Right lobe of liver (tissue), 6 donors: Measurements from ENCODE around the gene PTPN4. TPM values are rescaled to one million over a fixed set of nuclear protein-coding genes. Genes with fewer than 3 reads are reported as not detected.

Source experiments
- ATAC-seq, 4 donors: fragments of 200-7000 bp; cut with Tn5 transposase; one replicate each; pipeline ENCODE4 v1.9.1; 2020; ENCODE audit warnings: mild to moderate bottlenecking in 4 of 4, moderate library complexity in 4 of 4
- DNase-seq, 3 donors: peaks; one replicate each; pipeline ENCODE4 v3.0.0-alpha.2; 2020
- H3K27ac ChIP-seq, 3 donors: fragments of 200-600 bp; one replicate each; pipeline ENCODE4 v1.8.0; 2022
- H3K27me3 ChIP-seq, 2 donors: fragments of 200-600 bp; one replicate each; pipeline ENCODE4 v1.8.0; 2022
- H3K36me3 ChIP-seq, 4 donors: fragments of 200-600 bp; sonication (generic) in 1 of 4; one replicate each; pipeline versions ENCODE4 v1.5.1 to v1.8.0; 2017 to 2022; ENCODE audit warnings: control low read depth in 1 of 4
- H3K4me1 ChIP-seq, 4 donors: fragments of 200-600 bp; sonication (generic) in 1 of 4; one replicate each; pipeline versions ENCODE4 v1.5.1 to v1.8.0; 2017 to 2022; ENCODE audit warnings: control low read depth in 1 of 4
- H3K4me3 ChIP-seq, 3 donors: fragments of 200-600 bp; one replicate each; pipeline ENCODE4 v1.8.0; 2022
- H3K9me3 ChIP-seq, 4 donors: fragments of 200-600 bp; sonication (generic) in 1 of 4; one replicate each; pipeline versions ENCODE4 v1.5.1 to v1.8.0; 2017 to 2022; ENCODE audit warnings: control low read depth in 1 of 4
- CTCF ChIP-seq, 4 donors: fragments of 200-600 bp in 3 of 4; fragments of 450-650 bp in 1 of 4; IDR thresholded peaks; one replicate each; pipeline versions ENCODE4 v1.5.1 to v1.8.0; 2016 to 2022; ENCODE audit warnings: antibody characterized with exemption in 4 of 4, mild to moderate bottlenecking in 2 of 4
- POLR2A ChIP-seq: fragments of 450-650 bp; IDR thresholded peaks from one replicate; pipeline ENCODE4 v1.6.1; 2017; ENCODE audit warnings: antibody characterized with exemption, mild to moderate bottlenecking
- WGBS: methylation state at CpG from one replicate; pipeline ENCODE4 v1.1.6; 2018; ENCODE audit warnings: low coverage, low lambda C conversion rate; ENCODE audit not compliant: insufficient coverage; ENCODE audit errors: missing lambda C conversion rate; 5-methylcytosine and 5-hydroxymethylcytosine counted together
- intact Hi-C, 2 donors: fragments of 100-400 bp; cut with DNase I; formaldehyde crosslinking; loops; one replicate each; pipeline versions ENCODE4 v1.11.2 to v1.14.1; 2022
- total RNA-seq, 6 experiments: library from RNA; depleted of rRNA in 2 of 6; stranded (reverse); fragments of >200 nt in 2 of 6; fragmentation: NEBNext Ultra II Directional in 3 of 6; extraction: Animal tissue kit (Norgen Biotek cat#: 25700) in 3 of 6; gene quantifications; one replicate each; pipeline versions ENCODE4 v1.1.0 to v1.2.4, GENCODE V29; 2016 to 2023
- donor health status: DM: no; HTN: yes; CAD: no.
- donor health status: DM: no; HTN: no; CAD: no.
- donor health status: DM: no; HTN: no; CAD: no.
- donor health status: DM: no; HTN: yes; CAD: no.
- donor health status: DM: no; HTN: yes; CAD: no.

PTPN4 gene
- total RNA-seq, 6 experiments from 2014 or later, result 8.5 to 19.9 (median 14.8) TPM

GRCh38 chr2:120029672-120030640, 270.2 kb downstream of the PTPN4 start:
- Histone ChIP-seq H3K4me1 (peaks cover 0 to 3% (median 0%) of the 10 kb centered on the region in 4 donors), H3K4me3 (no peak overlapping the region), H3K27me3 (no peaks in the 10 kb centered on the region), H3K36me3 (peaks cover 0 to 2% (median 0%) of the 10 kb centered on the region in 4 donors), H3K9me3 (no peaks in the 10 kb centered on the region), H3K27ac (no peak overlapping the region)
- ATAC-seq (no peak), DNase-seq (no peak)
- WGBS, result 92% methylated on average over 14 of the region's 15 CpGs
- TF ChIP-seq CTCF (IDR thresholded peaks at IDR 0.05) (no peak), POLR2A (no peak)
- intact Hi-C loops, result no loop called here

GRCh38 chr2:120032297-120032696, 272.6 kb downstream of the PTPN4 start:
- TF ChIP-seq POLR2A, result no peak
- TF ChIP-seq CTCF (IDR thresholded peaks at IDR 0.05), result no peak

More at GRCh38 chr2:120032297-120032696, 272.6 kb downstream of the PTPN4 start:
- intact Hi-C loops, result no loop called here
- H3K4me3 ChIP-seq, result no peak overlapping the region
- H3K36me3 ChIP-seq, result peaks cover 0 to 2% (median 0%) of the 10 kb centered on the region in 4 donors
- H3K9me3 ChIP-seq, result no peaks in the 10 kb centered on the region
- H3K27me3 ChIP-seq, result no peaks in the 10 kb centered on the region
- no peak overlapping the region for H3K27ac ChIP-seq
- peaks cover 0 to 11% (median 2%) of the 10 kb centered on the region in 4 donors for H3K4me1 ChIP-seq
- ATAC-seq, result peak; percentile 30 to 85 (median 54)
- 19% methylated on average over 3 of the region's 3 CpGs for WGBS
- DNase-seq, result no peak

Other genes starting within 250 kb of the PTPN4 start
- gene SCTR, start 235.4 kb upstream of the PTPN4 start, total RNA-seq, result under 1 TPM in 4 of 6 experiments, not detected in 2; 0.12 to 0.38 (median 0.35) TPM
- 1 to 10 TPM in 5 of 6 experiments, under 1 TPM in 1; 0.56 to 5.8 (median 2.4) TPM for gene CFAP221, start 215.5 kb upstream of the PTPN4 start, total RNA-seq
- 10 to 100 TPM; 12.9 to 27.0 (median 17.9) TPM for gene TMEM177, start 80.7 kb upstream of the PTPN4 start, total RNA-seq